Right lobe of liver (tissue), 4 donors: ENCODE data around the gene COPRS.

ENCODE experiments used
- POLR2A ChIP-seq: fragments of 450-650 bp; IDR thresholded peaks from one replicate; pipeline ENCODE4 v1.6.1; 2017; ENCODE audit warnings: antibody characterized with exemption, mild to moderate bottlenecking
- TF ChIP-seq, protein P1 (sequence below), 4 donors: fragments of 200-600 bp in 3 of 4; fragments of 450-650 bp in 1 of 4; IDR thresholded peaks; one replicate each; pipeline versions ENCODE4 v1.5.1 to v1.8.0; 2016 to 2022; ENCODE audit warnings: antibody characterized with exemption in 4 of 4, mild to moderate bottlenecking in 2 of 4
- donor health status: DM: no; HTN: no; CAD: no.
- donor health status: DM: no; HTN: no; CAD: no.
- donor health status: DM: no; HTN: yes; CAD: no.

DNA sequence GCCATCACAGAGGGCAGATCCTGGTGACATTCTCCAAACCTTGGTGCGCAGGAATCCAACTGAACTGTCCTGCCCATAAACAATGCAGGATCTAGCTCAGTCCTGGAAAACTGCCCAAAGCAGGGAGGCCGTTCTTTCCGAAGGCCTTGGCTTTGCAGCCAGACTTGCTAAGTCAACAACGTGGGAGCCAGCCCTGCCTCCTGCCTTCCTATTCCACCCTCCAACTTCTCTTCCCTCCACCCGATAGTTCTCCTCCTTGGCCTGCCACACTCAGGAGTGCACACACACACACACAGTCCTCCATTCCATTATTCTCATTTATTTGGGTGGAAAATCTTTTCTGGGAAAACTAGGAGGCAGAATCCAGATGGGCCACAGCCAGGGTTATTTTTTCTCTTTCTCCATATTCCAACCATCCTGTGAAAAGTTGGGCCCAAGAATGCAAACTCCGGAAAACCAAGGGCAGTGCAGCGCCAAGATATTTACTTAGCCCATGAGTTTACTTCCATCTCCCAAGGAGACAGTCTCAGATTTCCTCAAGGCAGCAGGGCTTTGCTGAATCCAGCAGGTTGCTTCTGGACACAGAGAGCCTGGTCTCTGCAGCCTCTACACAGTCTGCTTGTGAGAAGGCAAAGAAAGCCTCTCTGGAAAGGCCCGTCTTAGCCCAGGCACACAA lies 15.8 kb downstream of the COPRS start:
- TF ChIP-seq, protein P1, sequence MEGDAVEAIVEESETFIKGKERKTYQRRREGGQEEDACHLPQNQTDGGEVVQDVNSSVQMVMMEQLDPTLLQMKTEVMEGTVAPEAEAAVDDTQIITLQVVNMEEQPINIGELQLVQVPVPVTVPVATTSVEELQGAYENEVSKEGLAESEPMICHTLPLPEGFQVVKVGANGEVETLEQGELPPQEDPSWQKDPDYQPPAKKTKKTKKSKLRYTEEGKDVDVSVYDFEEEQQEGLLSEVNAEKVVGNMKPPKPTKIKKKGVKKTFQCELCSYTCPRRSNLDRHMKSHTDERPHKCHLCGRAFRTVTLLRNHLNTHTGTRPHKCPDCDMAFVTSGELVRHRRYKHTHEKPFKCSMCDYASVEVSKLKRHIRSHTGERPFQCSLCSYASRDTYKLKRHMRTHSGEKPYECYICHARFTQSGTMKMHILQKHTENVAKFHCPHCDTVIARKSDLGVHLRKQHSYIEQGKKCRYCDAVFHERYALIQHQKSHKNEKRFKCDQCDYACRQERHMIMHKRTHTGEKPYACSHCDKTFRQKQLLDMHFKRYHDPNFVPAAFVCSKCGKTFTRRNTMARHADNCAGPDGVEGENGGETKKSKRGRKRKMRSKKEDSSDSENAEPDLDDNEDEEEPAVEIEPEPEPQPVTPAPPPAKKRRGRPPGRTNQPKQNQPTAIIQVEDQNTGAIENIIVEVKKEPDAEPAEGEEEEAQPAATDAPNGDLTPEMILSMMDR (IDR thresholded peaks at IDR 0.05), result no peak
- no peak for TF ChIP-seq POLR2A
